GM19467 (cell line): ENCODE results near the gene AMIGO2.
A peak's percentile ranks its signal among the peaks of the same experiment; 100 is the strongest.
"Not testable (repeated sequence)": the region's sequence is repeated elsewhere in the genome, so short reads cannot be mapped to it uniquely, and the experiment has no call there.

Source experiments
- ATAC-seq: cut with Tn5 transposase; IDR thresholded peaks from one replicate; pipeline ENCODE4 v1.9.1; 2021; ENCODE audit warnings: mild to moderate bottlenecking, moderate library complexity; ENCODE audit not compliant: unreplicated experiment

The AMIGO2 gene, protein sequence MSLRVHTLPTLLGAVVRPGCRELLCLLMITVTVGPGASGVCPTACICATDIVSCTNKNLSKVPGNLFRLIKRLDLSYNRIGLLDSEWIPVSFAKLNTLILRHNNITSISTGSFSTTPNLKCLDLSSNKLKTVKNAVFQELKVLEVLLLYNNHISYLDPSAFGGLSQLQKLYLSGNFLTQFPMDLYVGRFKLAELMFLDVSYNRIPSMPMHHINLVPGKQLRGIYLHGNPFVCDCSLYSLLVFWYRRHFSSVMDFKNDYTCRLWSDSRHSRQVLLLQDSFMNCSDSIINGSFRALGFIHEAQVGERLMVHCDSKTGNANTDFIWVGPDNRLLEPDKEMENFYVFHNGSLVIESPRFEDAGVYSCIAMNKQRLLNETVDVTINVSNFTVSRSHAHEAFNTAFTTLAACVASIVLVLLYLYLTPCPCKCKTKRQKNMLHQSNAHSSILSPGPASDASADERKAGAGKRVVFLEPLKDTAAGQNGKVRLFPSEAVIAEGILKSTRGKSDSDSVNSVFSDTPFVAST

DNA sequence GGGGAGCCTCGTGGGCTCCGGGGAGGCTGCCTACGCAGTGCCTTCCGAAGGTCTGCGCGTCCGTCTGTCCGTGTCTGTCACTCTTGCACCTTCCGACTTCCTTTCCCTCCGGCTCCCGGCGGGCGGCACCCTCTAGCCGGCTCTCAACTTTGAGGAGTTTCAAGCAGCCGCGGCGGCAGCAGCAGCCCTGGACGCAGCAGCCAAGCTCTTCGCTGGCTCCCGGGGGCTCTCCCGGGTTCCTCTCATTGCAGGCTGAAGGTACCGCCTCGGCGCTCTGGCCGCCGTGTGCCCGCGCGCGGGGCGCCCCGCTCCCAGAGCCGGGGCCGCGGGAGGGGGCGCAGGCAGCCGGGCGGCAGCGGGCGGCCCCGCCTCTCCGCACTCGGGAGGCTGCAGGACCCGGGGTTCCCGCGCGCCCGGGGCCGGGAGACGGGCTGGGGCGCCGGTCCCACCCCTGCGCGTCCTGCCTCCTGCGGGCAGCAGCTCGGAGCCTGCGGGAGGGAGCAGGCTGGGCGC is at the start of gene AMIGO2, which contains the start of gene PCED1B:
Gene AMIGO2 (minus strand): TSS at position 492 of the 513 bp plus-strand sequence. CDS start 957 bp downstream, outside the sequence.
Gene PCED1B (plus strand): TSS at position 154 of the 513 bp plus-strand sequence. CDS start 155,443 bp downstream, outside the sequence.
- ATAC-seq = peak; percentile 64

DNA sequence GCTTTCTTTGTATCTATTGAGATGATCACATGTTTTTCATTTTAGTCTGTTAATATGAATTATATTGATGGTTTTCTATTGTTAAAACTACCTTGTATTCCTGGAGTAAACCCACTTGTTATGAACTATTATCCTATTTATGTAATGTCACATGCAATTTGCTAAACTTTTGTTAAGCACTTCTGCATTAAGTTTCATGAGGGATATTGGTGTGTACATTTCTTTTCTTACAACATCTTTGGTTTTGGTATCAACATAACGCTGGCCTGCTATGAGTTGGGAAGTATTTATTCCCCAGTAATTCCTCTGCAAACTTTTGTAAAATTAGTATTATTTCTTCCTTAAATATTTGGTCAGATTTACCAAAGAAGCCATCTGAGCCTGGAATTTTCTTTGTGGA is 46.5 kb upstream of the AMIGO2 start:
- no peak for ATAC-seq

- no peak for ATAC-seq
Observed at GRCh38 chr12:47124451-47124850, 44.7 kb upstream of the AMIGO2 start.

GRCh38 chr12:47123730-47124129 is 44.0 kb upstream of the AMIGO2 start:
- ATAC-seq = no peak

DNA sequence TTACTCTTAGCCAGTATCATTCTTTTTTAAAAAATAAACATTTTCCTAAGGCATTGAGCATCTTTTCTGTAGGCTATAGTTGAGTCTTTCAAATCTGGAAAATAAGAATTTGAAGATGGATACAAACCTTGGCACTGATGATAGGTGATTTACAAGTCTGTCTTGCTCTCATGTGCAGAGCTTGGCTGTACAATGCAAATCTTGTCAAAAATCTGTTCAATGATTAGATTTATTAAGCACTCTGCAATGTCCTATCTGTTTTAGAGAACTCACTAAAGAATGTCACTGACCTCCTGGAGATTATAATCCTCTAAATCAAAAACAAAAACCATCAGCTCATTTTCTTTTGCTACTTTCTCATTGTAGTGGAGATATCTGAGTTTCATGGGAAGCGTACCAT is 42.8 kb upstream of the AMIGO2 start:
- ATAC-seq = no peak

- no peak for ATAC-seq
Observed at GRCh38 chr12:47121146-47121545, 41.4 kb upstream of the AMIGO2 start.

DNA sequence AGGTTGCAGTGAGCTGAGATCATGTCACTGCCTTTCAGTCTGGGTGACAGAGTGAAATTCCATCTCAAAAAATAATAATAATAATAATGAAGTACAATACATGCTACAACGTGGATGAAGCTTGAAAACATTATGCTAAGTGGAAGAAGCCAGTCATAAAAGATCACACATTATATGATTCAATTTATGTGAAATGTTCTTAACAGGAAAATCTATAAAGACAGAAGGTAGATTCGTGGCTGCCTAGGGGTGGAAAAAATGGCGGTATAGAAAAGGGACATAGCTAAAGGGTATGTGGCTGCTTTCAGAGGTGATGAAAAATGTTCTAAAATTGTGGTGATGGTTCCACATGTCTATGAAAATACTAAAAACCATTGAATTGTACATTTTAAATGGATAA is 41.0 kb upstream of the AMIGO2 start:
- no peak for ATAC-seq

DNA sequence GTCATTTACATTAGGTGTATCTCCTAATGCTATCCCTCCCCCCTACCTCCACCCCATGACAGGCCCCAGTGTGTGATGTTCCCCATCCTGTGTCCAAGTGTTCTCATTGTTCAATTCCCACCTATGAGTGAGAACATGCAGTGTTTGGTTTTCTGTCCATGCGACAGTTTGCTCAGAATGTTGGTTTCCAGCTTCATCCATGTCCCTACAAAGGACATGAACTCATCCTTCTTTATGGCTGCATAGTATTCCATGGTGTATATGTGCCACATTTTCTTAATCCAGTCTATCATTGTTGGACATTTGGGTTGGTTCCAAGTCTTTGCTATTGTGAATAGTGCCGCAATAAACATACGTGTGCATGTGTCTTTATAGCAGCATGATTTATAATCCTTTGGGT is 37.5 kb upstream of the AMIGO2 start:
- not testable (repeated sequence) for ATAC-seq

DNA sequence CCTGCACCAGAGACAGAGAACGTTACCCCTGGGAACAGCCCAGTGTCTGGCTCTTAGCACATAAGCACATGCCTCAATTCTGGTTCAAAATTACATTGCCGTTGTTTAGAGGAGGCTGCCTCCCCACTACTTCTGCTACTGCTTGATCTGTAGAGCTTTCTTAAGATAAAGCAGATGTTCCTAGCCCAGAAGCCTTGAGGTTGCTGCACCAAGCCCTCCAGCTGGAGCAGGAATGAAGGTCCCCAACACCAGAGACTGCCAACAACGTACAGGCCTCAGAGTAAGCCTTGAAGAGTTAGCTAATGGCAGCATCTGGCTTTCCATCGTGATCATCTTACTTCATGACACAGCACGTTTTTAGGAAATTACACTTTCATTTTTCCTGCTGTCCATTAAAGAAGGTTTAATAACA is 34.7 kb upstream of the AMIGO2 start:
- ATAC-seq = no peak

- no peak for ATAC-seq
Observed at GRCh38 chr12:47112679-47113078, 32.9 kb upstream of the AMIGO2 start.

DNA sequence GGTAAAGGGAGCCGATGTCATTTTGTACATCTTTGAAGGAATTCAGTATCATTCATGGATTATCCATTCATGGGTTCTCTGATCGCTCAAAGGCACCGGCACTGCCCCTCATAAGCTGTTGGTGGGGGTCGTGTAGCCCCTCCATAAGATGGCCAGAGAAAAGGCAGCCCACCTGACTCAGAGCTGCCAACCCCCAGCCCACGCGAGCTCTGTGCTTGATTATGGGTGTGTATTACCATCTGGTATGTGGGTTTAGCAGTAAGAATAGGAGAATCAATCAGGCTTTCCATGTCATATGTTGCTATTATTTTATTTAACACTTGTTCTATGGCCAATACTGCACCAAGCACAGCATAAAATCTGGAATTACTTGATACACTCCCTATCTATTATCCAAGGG is 32.1 kb upstream of the AMIGO2 start:
- ATAC-seq = no peak

- ATAC-seq = no peak
Observed at GRCh38 chr12:47111392-47111778, 31.6 kb upstream of the AMIGO2 start.

- no peak for ATAC-seq
Observed at GRCh38 chr12:47110718-47111391, 31.1 kb upstream of the AMIGO2 start.

DNA sequence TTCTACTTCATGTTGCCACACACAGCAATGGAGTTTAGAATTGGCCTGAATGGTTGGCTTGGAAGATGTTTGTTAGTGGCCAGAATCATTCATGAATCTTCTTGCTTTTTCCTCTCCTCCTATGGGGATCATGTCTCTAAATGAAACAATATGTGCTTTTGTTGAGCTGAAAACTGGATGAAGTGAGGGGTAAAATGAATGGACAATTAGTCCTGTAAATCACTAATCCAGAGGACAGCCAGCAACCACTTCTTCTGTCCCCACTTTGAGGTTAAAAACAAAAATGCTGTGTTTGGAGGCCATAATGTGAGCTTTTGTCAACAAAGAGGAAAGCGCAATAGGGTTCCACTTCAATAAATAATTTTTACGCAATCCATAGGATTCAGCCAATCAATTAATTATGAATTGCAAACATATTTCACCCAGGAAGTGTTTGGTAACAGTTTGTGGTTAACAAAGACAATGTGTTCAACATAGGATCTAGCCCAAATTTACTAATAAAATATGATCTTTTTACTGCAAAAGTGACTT is 30.3 kb upstream of the AMIGO2 start:
- no peak for ATAC-seq

DNA sequence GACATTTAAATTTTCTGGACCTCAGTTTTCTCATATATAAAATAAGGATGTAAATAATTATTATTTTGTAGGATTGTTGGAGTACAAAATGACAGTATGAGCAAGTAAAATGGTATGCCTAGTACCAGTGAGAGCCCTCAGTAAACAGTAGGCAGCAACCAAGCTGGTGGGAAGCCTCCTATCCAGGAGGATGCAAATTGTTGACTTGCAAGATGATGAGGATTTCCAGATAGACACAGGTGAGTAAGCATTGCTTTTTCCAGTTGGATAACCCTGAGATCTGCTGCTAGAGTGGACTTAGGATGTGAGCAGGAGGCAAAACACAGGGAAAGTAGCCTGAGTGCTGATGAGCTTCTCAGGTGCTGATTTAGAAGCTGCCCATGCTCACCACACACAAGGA is 28.2 kb upstream of the AMIGO2 start:
- no peak for ATAC-seq

DNA sequence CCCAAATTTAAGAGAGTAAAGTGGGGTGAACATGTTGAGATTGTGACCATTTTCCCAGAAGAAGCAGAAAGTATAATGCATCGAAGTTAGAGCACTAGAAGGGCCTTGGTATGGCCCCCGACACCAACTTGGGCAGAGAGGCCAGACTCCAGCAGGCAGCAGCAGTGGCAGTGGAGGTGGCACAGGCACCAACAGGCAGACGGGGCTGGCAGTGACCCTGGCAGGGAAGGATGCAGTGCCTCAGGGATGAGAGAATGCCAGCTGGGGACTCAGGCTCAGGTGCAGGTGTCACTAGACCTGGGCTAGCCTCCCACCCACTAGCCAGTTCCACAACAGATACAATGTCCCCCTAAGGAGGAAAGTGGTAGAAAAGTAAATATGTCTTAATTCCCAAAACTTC is 27.7 kb upstream of the AMIGO2 start:
- no peak for ATAC-seq

DNA sequence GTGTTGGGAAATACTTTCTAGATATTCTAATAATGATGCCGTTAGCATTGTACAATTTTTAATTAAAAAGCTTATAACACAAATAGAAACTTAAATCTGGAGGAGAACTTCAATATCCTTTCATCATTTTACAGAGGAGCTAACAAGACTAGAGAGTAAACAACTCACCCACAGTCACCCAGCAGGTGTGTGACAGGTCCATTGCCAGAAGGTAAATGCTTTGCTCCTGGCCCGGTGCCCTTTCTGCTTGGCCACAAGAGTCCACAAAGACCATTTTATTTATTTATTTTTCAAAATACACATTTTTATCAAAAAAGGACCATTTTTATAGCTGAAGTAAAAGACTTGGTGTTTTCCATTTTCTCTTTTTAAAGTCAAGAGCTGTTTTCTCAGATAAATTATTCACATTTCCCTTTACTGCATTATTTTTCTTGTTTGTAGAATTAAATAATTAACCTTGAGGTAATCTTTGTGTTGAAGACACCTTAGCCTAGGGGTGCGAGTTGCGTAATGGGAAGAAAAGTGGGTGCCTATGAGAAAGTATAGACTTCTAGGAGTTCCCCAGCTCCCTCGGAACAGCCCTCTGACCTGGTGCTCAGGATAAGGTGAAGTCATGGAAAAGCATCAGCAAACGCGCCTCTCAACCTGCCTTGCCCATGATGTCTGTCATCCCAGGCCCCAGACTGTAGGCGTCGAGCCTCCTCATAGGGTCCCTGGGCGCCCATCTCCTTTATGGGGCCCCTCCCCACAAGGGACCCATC is 26.3 kb upstream of the AMIGO2 start:
- no peak for ATAC-seq

DNA sequence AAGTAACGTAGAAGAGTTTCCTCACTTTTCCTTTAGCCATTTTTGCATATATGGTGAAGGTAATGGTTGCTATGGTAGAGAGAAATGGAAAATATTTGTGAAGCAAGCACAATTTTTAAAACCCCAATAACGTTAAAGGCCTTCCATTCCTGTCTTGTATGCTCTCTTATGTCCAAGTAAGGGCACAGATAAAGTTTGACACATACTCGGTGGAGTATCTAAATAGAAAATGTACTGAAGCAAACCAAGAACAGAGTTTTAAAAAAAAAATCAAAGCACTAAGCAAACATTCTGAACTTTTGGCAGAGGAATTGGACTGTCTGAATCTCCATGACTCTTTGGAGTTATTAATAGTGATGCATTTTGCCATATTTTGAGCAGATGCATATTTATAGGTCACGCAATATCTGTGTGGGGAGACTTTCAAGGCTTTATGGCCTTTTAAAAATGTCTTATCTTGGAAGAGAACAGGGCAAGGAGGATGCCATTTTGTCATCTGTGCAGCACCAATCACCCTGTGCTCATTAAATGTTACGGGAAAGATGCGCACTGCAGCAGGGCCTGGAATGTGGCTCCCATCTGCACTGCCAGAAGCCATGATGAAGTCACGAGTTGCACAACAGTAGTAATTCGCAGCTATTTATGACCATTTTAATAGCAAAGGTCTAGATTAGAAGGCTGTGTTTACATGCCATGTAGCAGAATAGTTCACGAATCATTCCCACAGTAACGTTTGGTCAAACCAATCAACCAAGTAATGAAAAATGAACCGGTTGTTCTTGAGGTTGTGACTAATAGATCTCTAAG is 23.3 kb upstream of the AMIGO2 start:
- no peak for ATAC-seq

DNA sequence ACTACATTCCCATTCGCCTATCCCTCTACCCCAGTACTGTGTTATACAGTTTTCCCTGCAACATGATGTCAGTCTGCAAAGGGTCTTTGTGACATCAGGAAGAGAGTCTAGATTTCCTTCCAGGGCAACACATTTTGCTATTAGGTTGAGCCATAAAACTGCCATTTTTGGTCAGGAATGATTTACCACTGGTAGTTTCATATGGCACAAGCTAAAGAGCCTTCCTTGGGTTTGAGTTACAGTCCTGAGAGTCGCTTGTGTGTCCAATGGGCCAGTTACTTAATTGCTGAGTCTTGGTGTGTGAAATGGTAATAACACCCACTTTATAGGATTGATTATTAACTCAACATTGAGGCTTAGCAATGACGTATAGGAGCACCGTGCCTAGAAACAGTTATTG is 22.6 kb upstream of the AMIGO2 start:
- no peak for ATAC-seq

GRCh38 chr12:47100160-47100559 is 20.4 kb upstream of the AMIGO2 start:
- no peak for ATAC-seq
